H1 (cell line): ENCODE measurements around the gene FRMD5. TPM values are rescaled to one million over a fixed set of nuclear protein-coding genes. Genes with fewer than 3 reads are reported as not detected.

Experiments
- ATF3 ChIP-seq: IDR thresholded peaks from 2 replicates; pipeline ENCODE4 v1.6.1; 2011; ENCODE audit warnings: low read depth, mild to moderate bottlenecking, low read length; ENCODE audit not compliant: insufficient read depth
- FOSL1 ChIP-seq: IDR thresholded peaks from 2 replicates; pipeline ENCODE4 v1.6.1; 2011; ENCODE audit warnings: mild to moderate bottlenecking, low read depth, low read length, moderate library complexity; ENCODE audit not compliant: insufficient read depth
- GTF2F1 ChIP-seq: IDR thresholded peaks from 2 replicates; pipeline ENCODE4 v1.6.1; 2012; ENCODE audit warnings: low read depth, low read length, improper control_type of control experiment, borderline replicate concordance
- RNF2 ChIP-seq: fragments of 200-900, 300-1000 bp; sonication (generic); IDR thresholded peaks from 2 replicates; pipeline ENCODE4 v1.7.1; 2016; ENCODE audit warnings: borderline replicate concordance, low read depth, mild to moderate bottlenecking, antibody characterized with exemption, low read length; ENCODE audit not compliant: poor library complexity, severe bottlenecking; ENCODE audit errors: missing control alignments
- SAP30 ChIP-seq: fragments of 300-600 bp; sonication (generic); IDR thresholded peaks from 2 replicates; pipeline ENCODE4 v1.7.1; 2012; ENCODE audit warnings: low read length, moderate library complexity, mild to moderate bottlenecking, inconsistent platforms; ENCODE audit not compliant: insufficient read depth, insufficient replicate concordance
- TBP ChIP-seq: IDR thresholded peaks from 2 replicates; pipeline ENCODE4 v1.6.1; 2011; ENCODE audit warnings: low read depth, low read length, improper control_type of control experiment
- ZNF274 ChIP-seq: IDR thresholded peaks from 2 replicates; pipeline ENCODE4 v1.7.0; 2012; ENCODE audit warnings: low read length, borderline replicate concordance; ENCODE audit errors: extremely low read depth
- polyA plus RNA-seq, 7 experiments: library from polyadenylated mRNA; depleted of rRNA in 3 of 7; stranded (reverse) in 5 of 7; unstranded in 2 of 7; fragments of >200 nt in 5 of 7; fragments of 200-250 nt in 2 of 7; gene quantifications; 1 replicate in 5 of 7; 2 replicates in 1 of 7; 4 replicates in 1 of 7; pipeline versions ENCODE4 v1.2.1 to v1.2.3, GENCODE V29; 2011 to 2013; ENCODE audit warnings: missing spikeins in 2 of 7, mixed read lengths in 2 of 7
- total RNA-seq: library from RNA; stranded (reverse); fragmentation: NEBNext Ultra II Directional; extraction: Animal tissue kit (Norgen Biotek cat#: 25700); gene quantifications from 2 replicates; pipeline ENCODE4 v1.2.1, GENCODE V29; 2021

Gene FRMD5
- total and polyA plus RNA-seq, 2 of the 8 experiments (the other 6 are each of a cell fraction or from before 2014, with no cell fraction given), result 10.1 to 12.6 TPM

GRCh38 chr15:44215594-44215993 is 20.5 kb upstream of the FRMD5 start (continued):
- TF ChIP-seq ATF3, result no peak
- no peak for TF ChIP-seq FOSL1
- TF ChIP-seq GTF2F1, result no peak
- TF ChIP-seq ZNF274, result no peak
- TF ChIP-seq SAP30, result no peak
- no peak for TF ChIP-seq RNF2
- no peak for TF ChIP-seq TBP
